ENCODE measurements around the gene ANKS3.

- TF ChIP-seq CTCF (IDR thresholded peaks at IDR 0.05) (no peak), POLR2A (IDR thresholded peaks at IDR 0.05) (no peak), POLR2AphosphoS5 (IDR thresholded peaks at IDR 0.05) (no peak), EP300 (IDR thresholded peaks at IDR 0.05) (no peak)
These were observed 12.1 kb upstream of the ANKS3 start for GRCh38 chr16:4746215-4746614.
